Stimulated activated naive CD8-positive, alpha-beta T cell treated with anti-CD3 and anti-CD28 coated beads, Interleukin-15, Interleukin-2, amounts not matched to agents 100 ng/mL and 50 ng/mL, for 24 hours (primary cell): Measurements from ENCODE around the gene IAH1.

ENCODE experiments used
- H3K27ac Mint-ChIP-seq: one replicate; pipeline ENCODE4 v1.8.0; 2021; ENCODE audit warnings: mild to moderate bottlenecking, mixed read lengths
- H3K27me3 Mint-ChIP-seq: one replicate; pipeline ENCODE4 v1.8.0; 2021; ENCODE audit warnings: mixed read lengths
- H3K36me3 Mint-ChIP-seq: one replicate; pipeline ENCODE4 v1.8.0; 2021; ENCODE audit warnings: low read depth, mixed read lengths
- H3K4me1 Mint-ChIP-seq: one replicate; pipeline ENCODE4 v1.8.0; 2021; ENCODE audit warnings: low read depth, mixed read lengths
- H3K4me3 Mint-ChIP-seq: one replicate; pipeline ENCODE4 v1.8.0; 2021; ENCODE audit warnings: mild to moderate bottlenecking, mixed read lengths
- H3K9me3 Mint-ChIP-seq: one replicate; pipeline ENCODE4 v1.8.0; 2021; ENCODE audit warnings: mixed read lengths

Gene IAH1

GRCh38 chr2:9462886-9463697 lies 11.3 kb upstream of the IAH1 start:
- Mint-ChIP-seq H3K36me3 (peaks cover 48% of the 10 kb centered on the region), H3K9me3 (no peaks in the 10 kb centered on the region), H3K27me3 (no peaks in the 10 kb centered on the region), H3K27ac (no peak overlapping the region), H3K4me1 (peaks cover 11% of the 10 kb centered on the region), H3K4me3 (no peak overlapping the region)

- Mint-ChIP-seq H3K4me1 (peaks cover 11% of the 10 kb centered on the region), H3K27ac (peak overlapping the region; percentile 36), H3K9me3 (no peaks in the 10 kb centered on the region), H3K27me3 (no peaks in the 10 kb centered on the region), H3K4me3 (no peak overlapping the region), H3K36me3 (peaks cover 44% of the 10 kb centered on the region)
Observed at GRCh38 chr2:9463698-9464034, 10.7 kb upstream of the IAH1 start.

- Mint-ChIP-seq H3K27ac (no peak overlapping the region), H3K36me3 (peaks cover 37% of the 10 kb centered on the region), H3K9me3 (no peaks in the 10 kb centered on the region), H3K4me1 (peaks cover 11% of the 10 kb centered on the region), H3K4me3 (no peak overlapping the region), H3K27me3 (no peaks in the 10 kb centered on the region)
Observed at GRCh38 chr2:9465170-9465569, 9.2 kb upstream of the IAH1 start.

GRCh38 chr2:9466147-9466683 lies 8.1 kb upstream of the IAH1 start:
- no peaks in the 10 kb centered on the region for H3K9me3 Mint-ChIP-seq
- no peak overlapping the region for H3K4me3 Mint-ChIP-seq
- H3K4me1 Mint-ChIP-seq = peaks cover 11% of the 10 kb centered on the region
- no peaks in the 10 kb centered on the region for H3K27me3 Mint-ChIP-seq
- H3K36me3 Mint-ChIP-seq = peaks cover 43% of the 10 kb centered on the region
- no peak overlapping the region for H3K27ac Mint-ChIP-seq

- no peaks in the 10 kb centered on the region for H3K9me3 Mint-ChIP-seq
Observed at GRCh38 chr2:9467687-9468086, 6.7 kb upstream of the IAH1 start.

GRCh38 chr2:9471206-9471605 lies 3.1 kb upstream of the IAH1 start:
- Mint-ChIP-seq H3K4me3 (no peak overlapping the region), H3K9me3 (no peaks in the 10 kb centered on the region), H3K36me3 (peaks cover 50% of the 10 kb centered on the region), H3K4me1 (peaks cover 11% of the 10 kb centered on the region), H3K27me3 (no peaks in the 10 kb centered on the region), H3K27ac (no peak overlapping the region)

More at GRCh38 chr2:9467687-9468086, 6.7 kb upstream of the IAH1 start:
- Mint-ChIP-seq H3K27me3 (no peaks in the 10 kb centered on the region), H3K27ac (no peak overlapping the region), H3K4me3 (no peak overlapping the region), H3K4me1 (peaks cover 11% of the 10 kb centered on the region), H3K36me3 (peaks cover 49% of the 10 kb centered on the region)

GRCh38 chr2:9472511-9472910 lies 1.8 kb upstream of the IAH1 start:
- Mint-ChIP-seq H3K4me3 (no peak overlapping the region), H3K9me3 (no peaks in the 10 kb centered on the region), H3K36me3 (peaks cover 50% of the 10 kb centered on the region), H3K27me3 (no peaks in the 10 kb centered on the region), H3K27ac (no peak overlapping the region), H3K4me1 (peaks cover 23% of the 10 kb centered on the region)

GRCh38 chr2:9473308-9473984 lies 905 bp upstream of the IAH1 start:
- H3K27ac Mint-ChIP-seq = peak overlapping the region; percentile 74
- no peaks in the 10 kb centered on the region for H3K27me3 Mint-ChIP-seq
- H3K36me3 Mint-ChIP-seq = peaks cover 47% of the 10 kb centered on the region
- H3K4me1 Mint-ChIP-seq = peaks cover 30% of the 10 kb centered on the region
- H3K4me3 Mint-ChIP-seq = peak overlapping the region; percentile 79
- H3K9me3 Mint-ChIP-seq = no peaks in the 10 kb centered on the region

- H3K36me3 Mint-ChIP-seq = peaks cover 50% of the 10 kb centered on the region
- H3K4me1 Mint-ChIP-seq = peaks cover 34% of the 10 kb centered on the region
- H3K27ac Mint-ChIP-seq = peak overlapping the region; percentile 74
- H3K4me3 Mint-ChIP-seq = peak overlapping the region; percentile 79
- no peaks in the 10 kb centered on the region for H3K9me3 Mint-ChIP-seq
- H3K27me3 Mint-ChIP-seq = no peaks in the 10 kb centered on the region
Observed at GRCh38 chr2:9473985-9474360, 378 bp upstream of the IAH1 start.

- H3K9me3 Mint-ChIP-seq = no peaks in the 10 kb centered on the region
- no peak overlapping the region for H3K27ac Mint-ChIP-seq
- no peaks in the 10 kb centered on the region for H3K27me3 Mint-ChIP-seq
- peaks cover 38% of the 10 kb centered on the region for H3K4me1 Mint-ChIP-seq
- peaks cover 55% of the 10 kb centered on the region for H3K36me3 Mint-ChIP-seq
- H3K4me3 Mint-ChIP-seq = no peak overlapping the region
Observed at GRCh38 chr2:9477914-9478313, 3.6 kb downstream of the IAH1 start.

- Mint-ChIP-seq H3K36me3 (peaks cover 53% of the 10 kb centered on the region), H3K27ac (peak overlapping the region; percentile 11), H3K4me1 (peaks cover 38% of the 10 kb centered on the region), H3K27me3 (no peaks in the 10 kb centered on the region), H3K4me3 (no peak overlapping the region), H3K9me3 (no peaks in the 10 kb centered on the region)
Observed at GRCh38 chr2:9478526-9478925, 4.2 kb downstream of the IAH1 start.

- H3K36me3 Mint-ChIP-seq = peaks cover 65% of the 10 kb centered on the region
- H3K4me3 Mint-ChIP-seq = no peak overlapping the region
- no peaks in the 10 kb centered on the region for H3K9me3 Mint-ChIP-seq
- H3K27me3 Mint-ChIP-seq = no peaks in the 10 kb centered on the region
- H3K4me1 Mint-ChIP-seq = peaks cover 35% of the 10 kb centered on the region
- peak overlapping the region; percentile 19 for H3K27ac Mint-ChIP-seq
Observed at GRCh38 chr2:9480157-9480556, 5.8 kb downstream of the IAH1 start.

GRCh38 chr2:9483107-9483506 lies 8.8 kb downstream of the IAH1 start:
- H3K9me3 Mint-ChIP-seq = no peaks in the 10 kb centered on the region
- H3K27me3 Mint-ChIP-seq = no peaks in the 10 kb centered on the region
- no peak overlapping the region for H3K27ac Mint-ChIP-seq
- peaks cover 13% of the 10 kb centered on the region for H3K4me1 Mint-ChIP-seq
- H3K4me3 Mint-ChIP-seq = no peak overlapping the region
- H3K36me3 Mint-ChIP-seq = peaks cover 70% of the 10 kb centered on the region

- H3K4me3 Mint-ChIP-seq = no peak overlapping the region
- peaks cover 74% of the 10 kb centered on the region for H3K36me3 Mint-ChIP-seq
- no peak overlapping the region for H3K27ac Mint-ChIP-seq
- no peaks in the 10 kb centered on the region for H3K27me3 Mint-ChIP-seq
- peaks cover 20% of the 10 kb centered on the region for H3K4me1 Mint-ChIP-seq
- H3K9me3 Mint-ChIP-seq = no peaks in the 10 kb centered on the region
Observed at GRCh38 chr2:9484533-9484932, 10.2 kb downstream of the IAH1 start.
